Mucosa of descending colon (tissue), 3 donors: ENCODE measurements around the gene CCDC112. TPM values are rescaled to one million over a fixed set of nuclear protein-coding genes. Genes with fewer than 3 reads are reported as not detected.

Experiments
- ATAC-seq: fragments of 200-7000 bp; cut with Tn5 transposase; one replicate; pipeline ENCODE4 v1.9.1; 2020; ENCODE audit warnings: mild to moderate bottlenecking, moderate library complexity
- DNase-seq, 3 donors: peaks; one replicate each; pipeline ENCODE4 v3.0.0-alpha.2; 2020
- H3K36me3 ChIP-seq: fragments of 200-600 bp; one replicate; pipeline ENCODE4 v1.8.0; 2021; ENCODE audit warnings: low read depth, mild to moderate bottlenecking
- H3K4me1 ChIP-seq: fragments of 200-600 bp; one replicate; pipeline ENCODE4 v1.8.0; 2021; ENCODE audit warnings: low read depth, mild to moderate bottlenecking
- H3K4me3 ChIP-seq: fragments of 200-600 bp; one replicate; pipeline ENCODE4 v1.8.0; 2021; ENCODE audit warnings: mild to moderate bottlenecking
- H3K9me3 ChIP-seq: fragments of 200-600 bp; one replicate; pipeline ENCODE4 v1.8.0; 2021; ENCODE audit warnings: mild to moderate bottlenecking
- CTCF ChIP-seq: fragments of 200-600 bp; IDR thresholded peaks from one replicate; pipeline ENCODE4 v1.8.0; 2022; ENCODE audit warnings: antibody characterized with exemption, mild to moderate bottlenecking
- intact Hi-C, 2 donors: fragments of 100-400 bp; cut with DNase I in 1 of 2; cut with micrococcal nuclease in 1 of 2; formaldehyde crosslinking; loops; one replicate each; pipeline versions ENCODE4 v1.11.0 to v1.11.1; 2022; cut with DNase I, micrococcal nuclease
- total RNA-seq, 3 donors: library from RNA; stranded (reverse); fragmentation: NEBNext Ultra II Directional in 2 of 3; extraction: Animal tissue kit (Norgen Biotek cat#: 25700) in 2 of 3; gene quantifications; one replicate each; pipeline versions ENCODE4 v1.2.1 to v1.2.4, GENCODE V29; 2021 to 2023
- donor health status: DM: no; HTN: no; CAD: no; lungs with moderate emphysema.
- donor health status: DM: no; HTN: no; CAD: no.
- donor health status: DM: no; HTN: yes; CAD: no.

Gene CCDC112
- total RNA-seq, 3 donors from 2014 or later, result 9.1 to 11.5 (median 9.2) TPM

- DNase-seq (no peak), ATAC-seq (no peak)
- TF ChIP-seq CTCF, result no peak
- Histone ChIP-seq H3K4me3 (no peak overlapping the region), H3K36me3 (no peaks in the 10 kb centered on the region), H3K4me1 (no peaks in the 10 kb centered on the region), H3K9me3 (no peaks in the 10 kb centered on the region)
- intact Hi-C loops, result loop anchor here in 1 of 2 donors (5.0 kb wide), 1 partner anchor 264 kb away; no protein-coding TSS in a partner anchor
Observed at GRCh38 chr5:115313632-115314031, 17.2 kb upstream of the CCDC112 start.

GRCh38 chr5:115313052-115313451, 16.6 kb upstream of the CCDC112 start:
- DNase-seq (no peak), ATAC-seq (no peak)
- no peaks in the 10 kb centered on the region for H3K9me3 ChIP-seq
- H3K4me3 ChIP-seq, result no peak overlapping the region
- no peak for TF ChIP-seq CTCF
- intact Hi-C loops, result loop anchor here in 1 of 2 donors (5.0 kb wide), 1 partner anchor 264 kb away; no protein-coding TSS in a partner anchor
- no peaks in the 10 kb centered on the region for H3K36me3 ChIP-seq
- H3K4me1 ChIP-seq, result no peaks in the 10 kb centered on the region

- intact Hi-C loops, result loop anchor here (5.0 kb wide), 2 partner anchors 267 to 277 kb away; no protein-coding TSS in a partner anchor
- ATAC-seq (no peak), DNase-seq (no peak)
- Histone ChIP-seq H3K4me1 (no peaks in the 10 kb centered on the region), H3K9me3 (no peaks in the 10 kb centered on the region), H3K36me3 (no peaks in the 10 kb centered on the region), H3K4me3 (no peak overlapping the region)
- TF ChIP-seq CTCF, result peak; percentile 24
Observed at GRCh38 chr5:115309751-115310370, 13.4 kb upstream of the CCDC112 start.

GRCh38 chr5:115308815-115309214, 12.4 kb upstream of the CCDC112 start:
- H3K4me3 ChIP-seq, result no peak overlapping the region
- DNase-seq, result no peak
- H3K36me3 ChIP-seq, result no peaks in the 10 kb centered on the region
- no peaks in the 10 kb centered on the region for H3K9me3 ChIP-seq
- intact Hi-C loops, result loop anchor here in 1 of 2 donors (5.0 kb wide), 1 partner anchor 278 kb away; no protein-coding TSS in a partner anchor
- no peaks in the 10 kb centered on the region for H3K4me1 ChIP-seq
- TF ChIP-seq CTCF, result no peak
- no peak for ATAC-seq

- no peaks in the 10 kb centered on the region for H3K4me1 ChIP-seq
- ATAC-seq (peak; percentile 99), DNase-seq (peak in 2 of 3 donors; percentile 46 to 71)
- H3K36me3 ChIP-seq, result no peaks in the 10 kb centered on the region
- intact Hi-C loops, result loop anchor here in 1 of 2 donors (5.0 kb wide), 1 partner anchor 281 kb away; no protein-coding TSS in a partner anchor
- TF ChIP-seq CTCF, result no peak
- no peaks in the 10 kb centered on the region for H3K9me3 ChIP-seq
- no peak overlapping the region for H3K4me3 ChIP-seq
Observed at GRCh38 chr5:115306011-115306536, 9.6 kb upstream of the CCDC112 start.
